Measurements from ENCODE around the gene ZBTB16. TPM values are rescaled to one million over a fixed set of nuclear protein-coding genes. Genes with fewer than 3 reads are reported as not detected.

The ZBTB16 gene
- total and polyA plus RNA-seq, 2 donors (not counting 3 experiments of a cell fraction or from before 2014, with no cell fraction given), result 9.8 to 20.3 TPM

GRCh38 chr11:114213622-114214021 lies 154.1 kb downstream of the ZBTB16 start:
- H3K9me3 ChIP-seq (replicated peaks; ENCODE audit: control insufficient read depth, insufficient read depth, low read length), result no peaks in the 10 kb centered on the region
- no peak overlapping the region for H3K9ac ChIP-seq (replicated peaks; ENCODE audit: extremely low read depth, insufficient read depth, low read length)
- no peaks in the 10 kb centered on the region for H3K79me2 ChIP-seq (ENCODE audit: control insufficient read depth, insufficient read depth, low read length)
- no peaks in the 10 kb centered on the region for H3K9me1 ChIP-seq (replicated peaks; ENCODE audit: control insufficient read depth, extremely low read depth, insufficient read depth, low read length)
- BruUV-seq (replicated peaks), result no TSS peak
- H3K27ac ChIP-seq (ENCODE audit: insufficient read depth, low read depth, low read length), result no peak overlapping the region
- no peak overlapping the region for H3K4me3 ChIP-seq (replicated peaks in 1 of 3; ENCODE audit: insufficient read depth in 1 of 3, low read depth in 1 of 3, low read length in 3 of 3)
- FAIRE-seq, result no peak
- intact Hi-C loops (cut with micrococcal nuclease), result no loop called here
- DNase-seq (ENCODE audit: low read depth, low spot score), result no peak
- ChIA-PET CTCF (interaction anchor here (1.1 kb wide), 1 partner anchor 7 kb away, joined by 3 read pairs; no protein-coding TSS in a partner anchor), POLR2A (no interaction called here)
- H3K4me2 ChIP-seq (ENCODE audit: insufficient read depth, low read length), result no peak overlapping the region
- H3K36me3 ChIP-seq (ENCODE audit: control insufficient read depth in 2 of 2, extremely low read depth in 1 of 2, insufficient read depth in 2 of 2, low read length in 2 of 2), result no peaks in the 10 kb centered on the region
- H2AFZ ChIP-seq (ENCODE audit: low read depth, low read length), result no peak overlapping the region
- peaks cover under 1% of the 10 kb centered on the region for H3K4me1 ChIP-seq (ENCODE audit: control insufficient read depth, extremely low read depth, insufficient read depth, low read length)
- no peaks in the 10 kb centered on the region for H4K20me1 ChIP-seq (replicated peaks; ENCODE audit: control insufficient read depth, extremely low read depth, insufficient read depth, low read length)
- H3K27me3 ChIP-seq (ENCODE audit: control insufficient read depth in 2 of 2, insufficient read depth in 2 of 2, low read length in 2 of 2), result no peaks in the 10 kb centered on the region
- dilution Hi-C loops (cut with MboI; ENCODE audit: extremely low pct_ligation_motif_present, low sequenced_read_pairs), result no loop called here
- TF ChIP-seq CTCF (IDR thresholded peaks at IDR 0.05; ENCODE audit: extremely low read depth in 1 of 2, insufficient read depth in 1 of 2, low read depth in 1 of 2, low read length in 2 of 2), result no peak
- TF ChIP-seq GATA2 (IDR thresholded peaks at IDR 0.05; ENCODE audit: insufficient read depth, insufficient read length, low read depth, low read length), result no peak
- no peak for TF ChIP-seq MAX (IDR thresholded peaks at IDR 0.05; ENCODE audit: insufficient read depth, insufficient read length)
- no peak for TF ChIP-seq MYC (IDR thresholded peaks at IDR 0.05; ENCODE audit: low read depth, low read length)
- TF ChIP-seq EZH2 (IDR thresholded peaks at IDR 0.05; ENCODE audit: borderline replicate concordance, low read depth, low read length, severe bottlenecking), result no peak
- TF ChIP-seq FOS (IDR thresholded peaks at IDR 0.05; ENCODE audit: borderline replicate concordance, insufficient read depth, low read length), result no peak

Data from endothelial cell of umbilical vein (primary cell).